Fibroblast of villous mesenchyme (primary cell): ENCODE data around the gene FMNL2. TPM values are rescaled to one million over a fixed set of nuclear protein-coding genes. Genes with fewer than 3 reads are reported as not detected.
A peak's percentile ranks its signal among the peaks of the same experiment; 100 is the strongest.

Experiments used
- DNase-seq: peaks from one replicate; pipeline ENCODE4 v3.0.0-alpha.2; 2010; ENCODE audit warnings: low read depth
- H3K4me3 ChIP-seq: 2 replicates; pipeline ENCODE4 v1.5.1; 2011; ENCODE audit warnings: low read depth, mild to moderate bottlenecking, low read length
- CTCF ChIP-seq: IDR thresholded peaks from 2 replicates; pipeline ENCODE4 v1.5.1; 2012; ENCODE audit warnings: low read depth, mild to moderate bottlenecking, low read length; ENCODE audit not compliant: insufficient read depth
- total RNA-seq: library from RNA; depleted of rRNA; stranded (reverse); fragments of >200 nt; gene quantifications from 2 replicates; pipeline ENCODE4 v1.2.3, GENCODE V29; 2012

Gene FMNL2
- total RNA-seq, 1 donor: 17.3 TPM

DNA sequence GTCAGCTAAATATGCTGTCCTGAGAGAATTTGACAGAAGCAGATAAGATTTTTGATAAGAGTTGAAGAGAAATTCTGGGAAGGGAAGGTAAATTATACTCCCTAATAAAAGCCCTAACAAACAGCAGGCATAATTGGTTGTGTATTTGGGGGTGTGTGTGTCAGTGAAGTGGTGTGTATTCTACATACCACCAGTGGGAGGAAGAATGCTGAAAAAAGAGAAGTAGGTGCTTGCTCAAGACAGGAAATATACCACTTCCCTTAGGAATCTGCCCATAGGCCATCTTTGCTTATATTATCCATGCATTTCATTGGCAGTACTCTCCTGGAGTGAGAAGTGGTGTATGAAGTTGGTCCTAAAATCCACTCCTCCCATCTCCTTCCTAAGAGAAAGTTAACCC, 76.2 kb downstream of the FMNL2 start:
- TF ChIP-seq CTCF: peak; percentile 8
- DNase-seq: no peak
- no peak overlapping the region for H3K4me3 ChIP-seq

GRCh38 chr2:152413228-152414030, 78.5 kb downstream of the FMNL2 start:
- no peak overlapping the region for H3K4me3 ChIP-seq
- TF ChIP-seq CTCF: no peak
- no peak for DNase-seq

- TF ChIP-seq CTCF: no peak
- no peak overlapping the region for H3K4me3 ChIP-seq
- peak; percentile 28 for DNase-seq
These were observed 80.3 kb downstream of the FMNL2 start for GRCh38 chr2:152415231-152415642.

DNA sequence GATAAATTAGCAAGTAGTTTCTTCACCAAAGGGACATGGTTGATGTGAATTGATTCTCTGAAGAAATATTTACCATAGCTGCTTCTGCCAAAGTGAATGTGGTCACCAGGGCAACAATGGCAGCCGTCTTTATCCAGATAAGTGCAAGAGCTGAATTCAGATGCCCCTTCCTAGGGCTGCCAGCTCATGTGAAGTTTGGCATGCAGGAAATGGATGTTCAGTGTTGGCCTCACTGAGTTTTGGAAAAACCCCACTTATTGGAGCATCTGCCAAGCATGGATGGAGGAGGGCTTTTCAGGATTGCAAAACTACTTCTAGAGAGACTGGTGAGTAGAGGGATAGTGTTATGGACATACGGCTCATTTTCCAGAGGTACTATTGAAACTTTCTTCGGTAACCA, 80.8 kb downstream of the FMNL2 start:
- TF ChIP-seq CTCF: no peak
- H3K4me3 ChIP-seq: no peak overlapping the region
- no peak for DNase-seq

GRCh38 chr2:152418688-152419087, 83.7 kb downstream of the FMNL2 start:
- no peak for DNase-seq
- no peak overlapping the region for H3K4me3 ChIP-seq
- TF ChIP-seq CTCF: no peak

DNA sequence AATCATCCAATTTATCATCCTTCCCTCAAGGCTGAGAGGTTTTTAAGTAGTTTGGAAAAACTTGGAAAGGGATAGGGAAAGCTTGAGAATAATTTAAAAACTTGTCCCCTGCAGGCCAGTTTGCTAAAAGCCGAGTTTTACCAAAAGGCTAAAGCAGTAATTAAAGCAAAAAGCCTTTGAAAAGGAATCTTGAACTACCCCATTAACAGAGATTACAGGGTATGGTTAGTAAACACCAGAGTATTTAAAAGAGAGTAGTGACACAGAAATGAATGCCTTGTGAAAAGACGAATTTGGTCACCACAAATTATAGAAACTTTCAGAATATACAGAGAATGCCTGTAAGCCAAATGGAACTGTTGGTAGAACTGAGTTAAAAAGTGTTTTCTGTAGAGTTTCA, 85.0 kb downstream of the FMNL2 start:
- no peak overlapping the region for H3K4me3 ChIP-seq
- TF ChIP-seq CTCF: no peak
- DNase-seq: no peak

- no peak overlapping the region for H3K4me3 ChIP-seq
- DNase-seq: no peak
- TF ChIP-seq CTCF: no peak
These were observed 85.4 kb downstream of the FMNL2 start for GRCh38 chr2:152420363-152420762.
